Osteoblast (primary cell): ENCODE data around the gene SLC26A6. TPM values are rescaled to one million over a fixed set of nuclear protein-coding genes. Genes with fewer than 3 reads are reported as not detected.

Experiments used
- DNase-seq: peaks from one replicate; pipeline ENCODE4 v3.0.0; 2011; ENCODE audit warnings: low spot score, mixed read lengths; ENCODE audit not compliant: insufficient read length; ENCODE audit errors: missing footprints
- H2AFZ ChIP-seq: 2 replicates; pipeline ENCODE4 v1.6.0; 2011; ENCODE audit warnings: mild to moderate bottlenecking, low read length
- H3K27ac ChIP-seq: 2 replicates; pipeline ENCODE4 v1.5.1; 2011; ENCODE audit warnings: mild to moderate bottlenecking, low read depth, low read length, moderate library complexity
- H3K27me3 ChIP-seq: 2 replicates; pipeline ENCODE4 v1.6.0; 2012; ENCODE audit warnings: mild to moderate bottlenecking, control low read depth, inconsistent platforms, low read length, moderate library complexity; ENCODE audit not compliant: insufficient read depth
- H3K36me3 ChIP-seq: 2 replicates; pipeline ENCODE4 v1.5.1; 2011; ENCODE audit warnings: mild to moderate bottlenecking, low read length, control low read depth, moderate library complexity; ENCODE audit not compliant: insufficient read depth
- H3K4me1 ChIP-seq: 2 replicates; pipeline ENCODE4 v1.5.1; 2011; ENCODE audit warnings: mild to moderate bottlenecking, low read length, control low read depth, moderate library complexity; ENCODE audit not compliant: insufficient read depth
- H3K4me2 ChIP-seq: 2 replicates; pipeline ENCODE4 v1.6.0; 2011; ENCODE audit warnings: mild to moderate bottlenecking, low read length; ENCODE audit not compliant: insufficient read depth
- H3K4me3 ChIP-seq: fragments of 200-600 bp; sonication (generic); 3 replicates; pipeline ENCODE4 v1.5.1; 2012; ENCODE audit warnings: mild to moderate bottlenecking, low read length, inconsistent platforms; ENCODE audit not compliant: insufficient read depth
- H3K79me2 ChIP-seq: 2 replicates; pipeline ENCODE4 v1.6.0; 2012; ENCODE audit warnings: mild to moderate bottlenecking, low read length, control low read depth, inconsistent platforms; ENCODE audit not compliant: insufficient read depth
- H3K9me3 ChIP-seq: 2 replicates; pipeline ENCODE4 v1.5.1; 2011; ENCODE audit warnings: low read depth, low read length, control low read depth
- H4K20me1 ChIP-seq: 2 replicates; pipeline ENCODE4 v1.6.0; 2012; ENCODE audit warnings: mild to moderate bottlenecking, low read length, control low read depth; ENCODE audit not compliant: insufficient read depth
- CTCF ChIP-seq: IDR thresholded peaks from 2 replicates; pipeline ENCODE4 v1.5.1; 2011; ENCODE audit warnings: mild to moderate bottlenecking, low read depth, low read length, moderate library complexity; ENCODE audit errors: extremely low read depth
- total RNA-seq: library from RNA; depleted of rRNA; stranded (reverse); fragments of >200 nt; gene quantifications from 2 replicates; pipeline ENCODE4 v1.2.3, GENCODE V29; 2012

SLC26A6 gene
- total RNA-seq, 1 donor, result 30.8 TPM

DNA sequence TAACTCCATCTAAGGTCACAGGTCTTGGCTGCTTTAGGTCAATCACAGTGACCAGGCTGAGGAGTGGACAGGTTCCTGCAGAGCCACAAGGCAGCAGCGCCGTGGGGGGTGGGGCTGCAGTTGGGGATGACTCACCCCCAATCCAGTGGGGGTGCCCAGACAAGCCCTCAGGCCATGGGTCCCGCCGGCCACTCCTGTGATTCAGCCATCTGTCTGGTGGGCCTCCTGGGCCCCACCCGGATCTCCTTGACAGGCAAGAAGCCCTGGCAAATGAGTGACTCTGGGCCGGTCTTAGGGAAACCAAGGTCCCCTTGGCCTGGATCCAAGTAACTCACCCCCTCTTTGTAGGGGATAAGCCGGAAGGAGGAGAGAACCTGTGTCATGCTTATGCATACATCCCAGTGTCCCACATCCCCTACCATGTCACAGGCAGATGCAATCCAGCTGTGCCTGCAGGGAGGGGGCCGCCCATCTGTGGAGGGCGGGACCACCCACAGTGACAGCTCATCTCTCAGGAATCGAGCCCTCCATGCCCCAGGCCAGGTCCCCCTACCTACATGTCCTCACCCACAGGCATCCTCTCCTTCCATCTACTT, 39.6 kb downstream of the SLC26A6 start:
- H3K27me3 ChIP-seq, result no peaks in the 10 kb centered on the region
- peak overlapping the region; percentile 76 for H3K4me3 ChIP-seq
- no peak overlapping the region for H2AFZ ChIP-seq
- H4K20me1 ChIP-seq, result peaks cover 7% of the 10 kb centered on the region
- peaks cover 38% of the 10 kb centered on the region for H3K4me1 ChIP-seq
- H3K79me2 ChIP-seq, result peaks cover 6% of the 10 kb centered on the region
- peaks cover 26% of the 10 kb centered on the region for H3K36me3 ChIP-seq
- no peaks in the 10 kb centered on the region for H3K9me3 ChIP-seq
- peak; percentile 99 for DNase-seq
- peak overlapping the region; percentile 88 for H3K4me2 ChIP-seq
- no peak for TF ChIP-seq CTCF
- H3K27ac ChIP-seq, result peak overlapping the region; percentile 17

GRCh38 chr3:48595075-48595525, 40.2 kb downstream of the SLC26A6 start, which contains the start of gene COL7A1:
Gene COL7A1 (minus strand): TSS chr3:48595329. CDS start chr3:48595159, 170 bp downstream.
- peaks cover 6% of the 10 kb centered on the region for H3K79me2 ChIP-seq
- DNase-seq, result peak; percentile 96
- no peaks in the 10 kb centered on the region for H3K27me3 ChIP-seq
- peaks cover 21% of the 10 kb centered on the region for H3K36me3 ChIP-seq
- peaks cover 5% of the 10 kb centered on the region for H4K20me1 ChIP-seq
- peak within 1 kb of the TSS; percentile 17 for H3K27ac ChIP-seq
- no peak for TF ChIP-seq CTCF
- no peaks in the 10 kb centered on the region for H3K9me3 ChIP-seq
- peaks cover 38% of the 10 kb centered on the region for H3K4me1 ChIP-seq
- peak within 1 kb of the TSS; percentile 88 for H3K4me2 ChIP-seq
- peak within 1 kb of the TSS; percentile 76 for H3K4me3 ChIP-seq
- H2AFZ ChIP-seq, result peak within 1 kb of the TSS; percentile 76

DNA sequence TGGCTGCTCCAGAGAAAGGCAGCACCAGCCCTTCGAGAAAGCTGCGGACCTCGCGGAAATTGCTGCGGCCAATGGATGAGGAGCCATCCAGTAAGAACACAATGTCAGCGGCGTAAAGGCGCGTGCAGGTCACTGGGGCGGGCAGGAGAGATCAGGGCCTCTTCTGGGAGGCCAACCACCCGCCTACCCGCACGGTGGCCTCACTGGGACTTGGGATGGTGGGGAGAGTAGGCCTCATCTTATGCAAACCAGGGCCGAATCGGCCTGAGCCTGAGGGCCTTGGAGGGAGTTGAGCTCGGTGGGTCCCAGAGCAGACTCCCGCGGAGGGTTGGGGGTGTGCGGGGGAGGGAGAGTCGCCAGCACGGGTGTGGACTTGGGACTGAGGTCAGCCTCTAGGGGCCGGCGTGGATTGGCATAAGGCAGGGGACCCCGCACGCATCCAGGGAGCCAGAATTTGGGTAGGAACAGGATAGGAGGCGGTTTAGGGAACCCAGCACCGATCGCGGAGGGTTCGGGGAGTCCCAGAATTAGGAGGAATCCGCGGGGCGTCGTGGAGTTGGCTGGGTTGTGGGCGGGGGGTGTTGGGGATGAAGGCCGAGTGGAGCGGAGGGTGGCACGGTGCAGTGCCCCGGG, 40.7 kb downstream of the SLC26A6 start:
- Histone ChIP-seq H3K36me3 (peaks cover 16% of the 10 kb centered on the region), H3K9me3 (no peaks in the 10 kb centered on the region), H3K27me3 (no peaks in the 10 kb centered on the region), H3K4me3 (peak overlapping the region; percentile 76), H2AFZ (peak overlapping the region; percentile 76), H4K20me1 (peaks cover 5% of the 10 kb centered on the region), H3K79me2 (peaks cover 6% of the 10 kb centered on the region), H3K4me1 (peaks cover 34% of the 10 kb centered on the region), H3K4me2 (peak overlapping the region; percentile 88), H3K27ac (peak overlapping the region; percentile 17)
- no peak for TF ChIP-seq CTCF
- peak; percentile 93 for DNase-seq

DNA sequence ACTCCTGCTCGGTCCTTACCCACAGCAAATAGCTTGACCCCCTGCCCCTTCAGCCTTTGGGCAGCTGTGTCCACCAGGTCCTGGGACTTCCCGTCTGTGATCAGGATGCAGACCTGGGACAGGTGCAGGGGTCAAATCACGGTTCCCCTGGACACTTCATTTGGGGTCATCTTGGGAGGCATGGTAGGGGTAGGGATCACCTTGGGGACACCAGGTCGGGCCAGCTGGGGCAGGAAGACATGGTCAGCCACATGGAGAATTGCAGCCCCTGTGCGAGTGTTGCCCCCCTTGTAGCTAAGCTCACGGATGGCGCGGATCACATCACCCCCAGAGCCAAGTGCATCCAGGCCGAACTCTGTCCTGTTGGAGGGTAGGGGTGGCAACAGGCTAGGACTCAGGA, 41.9 kb downstream of the SLC26A6 start:
- H3K4me2 ChIP-seq, result no peak overlapping the region
- no peak overlapping the region for H3K4me3 ChIP-seq

More for the DNA sequence above, 41.9 kb downstream of the SLC26A6 start:
- peaks cover 2% of the 10 kb centered on the region for H4K20me1 ChIP-seq
- no peak overlapping the region for H3K27ac ChIP-seq
- peaks cover 6% of the 10 kb centered on the region for H3K79me2 ChIP-seq
- H2AFZ ChIP-seq, result no peak overlapping the region
- no peak for TF ChIP-seq CTCF
- peaks cover 22% of the 10 kb centered on the region for H3K4me1 ChIP-seq
- peaks cover 9% of the 10 kb centered on the region for H3K36me3 ChIP-seq
- DNase-seq, result peak; percentile 77
- H3K27me3 ChIP-seq, result no peaks in the 10 kb centered on the region
- H3K9me3 ChIP-seq, result no peaks in the 10 kb centered on the region
